Coronary artery (tissue), 2 donors: ENCODE results near the gene BSN.

ENCODE experiments used
- DNase-seq: peaks from one replicate; pipeline ENCODE4 v3.0.0-alpha.2; 2017; ENCODE audit warnings: low spot score
- H3K27ac ChIP-seq, 2 donors: fragments of 200-600 bp; sonication (generic); one replicate each; pipeline ENCODE4 v1.5.1; 2016 to 2019
- H3K4me3 ChIP-seq: fragments of 200-600 bp; sonication (generic); 2 replicates; pipeline ENCODE4 v1.5.1; 2016; ENCODE audit warnings: mild to moderate bottlenecking, moderate library complexity
- CTCF ChIP-seq: fragments of 200-600 bp; sonication (generic); IDR thresholded peaks from one replicate; pipeline ENCODE4 v1.5.1; 2019; ENCODE audit warnings: antibody characterized with exemption

BSN gene

GRCh38 chr3:49602049-49602554 is 47.8 kb downstream of the BSN start:
- no peak overlapping the region for H3K27ac ChIP-seq
- no peak for TF ChIP-seq CTCF
- DNase-seq = no peak
- H3K4me3 ChIP-seq = no peak overlapping the region

- H3K4me3 ChIP-seq = no peak overlapping the region
- TF ChIP-seq CTCF = no peak
- no peak for DNase-seq
- no peak overlapping the region for H3K27ac ChIP-seq
These were observed 48.7 kb downstream of the BSN start for GRCh38 chr3:49602877-49603411.

GRCh38 chr3:49606427-49606826 is 52.1 kb downstream of the BSN start:
- no peak for TF ChIP-seq CTCF
- no peak for DNase-seq
- Histone ChIP-seq H3K27ac (no peak overlapping the region), H3K4me3 (no peak overlapping the region)

- DNase-seq = no peak
- no peak overlapping the region for H3K4me3 ChIP-seq
- TF ChIP-seq CTCF = no peak
- no peak overlapping the region for H3K27ac ChIP-seq
These were observed 52.9 kb downstream of the BSN start for GRCh38 chr3:49607105-49607591.

GRCh38 chr3:49607796-49608195 is 53.5 kb downstream of the BSN start:
- Histone ChIP-seq H3K4me3 (no peak overlapping the region), H3K27ac (no peak overlapping the region)
- no peak for TF ChIP-seq CTCF
- no peak for DNase-seq

- no peak for DNase-seq
- Histone ChIP-seq H3K27ac (no peak overlapping the region), H3K4me3 (no peak overlapping the region)
- no peak for TF ChIP-seq CTCF
These were observed 55.0 kb downstream of the BSN start for GRCh38 chr3:49609314-49609713.

- DNase-seq = no peak
- no peak overlapping the region for H3K4me3 ChIP-seq
- no peak overlapping the region for H3K27ac ChIP-seq
- no peak for TF ChIP-seq CTCF
These were observed 55.5 kb downstream of the BSN start for GRCh38 chr3:49609815-49610214.
